B cell (primary cell): ENCODE results near the gene PFN1. TPM values are rescaled to one million over a fixed set of nuclear protein-coding genes. Genes with fewer than 3 reads are reported as not detected.

Experiments used
- ATAC-seq: fragments of 200-7000 bp; cut with Tn5 transposase; one replicate; pipeline ENCODE4 v1.10.0; 2021; ENCODE audit warnings: low read depth, mild to moderate bottlenecking, moderate number of reproducible peaks, moderate library complexity
- CTCF ChIA-PET: fragments of 350-600 bp; sonication (Branson Sonifier 250); formaldehyde crosslinking; loops from one replicate; lab custom pipeline; 2021; ENCODE audit warnings: antibody characterized with exemption, inconsistent platforms; lab: Charles Lee
- POLR2A ChIA-PET: fragments of 350-600 bp; sonication (Branson Sonifier 250); formaldehyde crosslinking; loops from one replicate; lab custom pipeline; 2021; ENCODE audit warnings: antibody characterized with exemption; lab: Charles Lee
- DNase-seq: peaks from one replicate; pipeline ENCODE4 v3.0.0; 2013
- H2AFZ ChIP-seq: 2 replicates; pipeline ENCODE4 v1.6.1; 2012; ENCODE audit warnings: mild to moderate bottlenecking, low read depth, low read length; ENCODE audit not compliant: insufficient read depth, poor library complexity, severe bottlenecking
- H3K27ac ChIP-seq, 2 donors: 1 replicate in 1 of 2; 2 replicates in 1 of 2; pipeline ENCODE4 v1.5.1; 2012 to 2013; ENCODE audit warnings: low read length in 2 of 2, mild to moderate bottlenecking in 2 of 2, moderate library complexity in 1 of 2
- H3K27me3 ChIP-seq, 4 experiments: fragments of 200-600 bp in 1 of 4; sonication (generic) in 1 of 4; replicated peaks in 1 of 4; 1 replicate in 2 of 4; 2 replicates in 2 of 4; pipeline versions ENCODE4 v1.6.1 to v1.7.0; 2013 to 2016; ENCODE audit warnings: low read length in 3 of 4, mild to moderate bottlenecking in 2 of 4, mixed read lengths in 1 of 4, moderate library complexity in 1 of 4; ENCODE audit not compliant: insufficient read depth in 4 of 4, control insufficient read depth in 3 of 4; ENCODE audit errors: control extremely low read depth in 1 of 4
- H3K36me3 ChIP-seq, 2 experiments: replicated peaks in 1 of 2; 1 replicate in 1 of 2; 2 replicates in 1 of 2; pipeline versions ENCODE4 v1.6.1 to v1.7.1; 2013; ENCODE audit warnings: low read length in 1 of 2; ENCODE audit not compliant: insufficient read depth in 2 of 2, control insufficient read depth in 1 of 2; ENCODE audit errors: control extremely low read depth in 1 of 2, extremely low read depth in 1 of 2
- H3K4me1 ChIP-seq, 2 donors: fragments of 200-600 bp in 1 of 2; sonication (generic) in 1 of 2; 1 replicate in 1 of 2; 2 replicates in 1 of 2; pipeline versions ENCODE4 v1.5.1 to v1.6.1; 2013 to 2017; ENCODE audit warnings: low read length in 2 of 2; ENCODE audit not compliant: control insufficient read depth in 2 of 2, insufficient read depth in 2 of 2
- H3K4me2 ChIP-seq: replicated peaks from 2 replicates; pipeline ENCODE3; 2012; ENCODE audit warnings: mild to moderate bottlenecking, low read depth, low read length; ENCODE audit not compliant: poor library complexity, severe bottlenecking
- H3K4me3 ChIP-seq, 5 experiments: fragments of 200-600 bp in 1 of 5; sonication (generic) in 1 of 5; 1 replicate in 3 of 5; 2 replicates in 2 of 5; pipeline versions ENCODE4 v1.5.1 to v1.7.0; 2011 to 2016; ENCODE audit warnings: low read length in 4 of 5, mild to moderate bottlenecking in 4 of 5, low read depth in 2 of 5, control low read depth in 1 of 5, moderate library complexity in 1 of 5; ENCODE audit not compliant: insufficient read depth in 1 of 5; ENCODE audit errors: control extremely low read depth in 1 of 5, extremely low read depth in 1 of 5
- H3K79me2 ChIP-seq: fragments of 200-600 bp; sonication (generic); one replicate; pipeline ENCODE4 v1.6.0; 2016; ENCODE audit warnings: low read length; ENCODE audit not compliant: control insufficient read depth, insufficient read depth
- H3K9ac ChIP-seq: fragments of 200-600 bp; sonication (generic); 2 replicates; pipeline ENCODE4 v1.6.1; 2017; ENCODE audit warnings: mild to moderate bottlenecking, low read length, moderate library complexity
- H3K9me3 ChIP-seq, 3 donors: one replicate each; pipeline versions ENCODE4 v1.6.1 to v1.7.1; 2013; ENCODE audit warnings: low read length in 2 of 3; ENCODE audit not compliant: control insufficient read depth in 2 of 3, insufficient read depth in 1 of 3; ENCODE audit errors: control extremely low read depth in 1 of 3
- H4K20me1 ChIP-seq: 2 replicates; pipeline ENCODE4 v1.6.0; 2012; ENCODE audit warnings: mild to moderate bottlenecking, low read length; ENCODE audit not compliant: insufficient read depth, control insufficient read depth, poor library complexity, severe bottlenecking
- H3K27ac Mint-ChIP-seq: one replicate; pipeline ENCODE4 v1.8.0; 2021; ENCODE audit warnings: mixed read lengths
- H3K27me3 Mint-ChIP-seq: one replicate; pipeline ENCODE4 v1.8.0; 2021; ENCODE audit warnings: mixed read lengths
- H3K4me1 Mint-ChIP-seq: one replicate; pipeline ENCODE4 v1.8.0; 2021; ENCODE audit warnings: mixed read lengths
- H3K4me3 Mint-ChIP-seq: one replicate; pipeline ENCODE4 v1.8.0; 2021; ENCODE audit warnings: mixed read lengths
- H3K9me3 Mint-ChIP-seq: one replicate; pipeline ENCODE4 v1.8.0; 2022; ENCODE audit warnings: mixed read lengths; ENCODE audit not compliant: insufficient read depth
- CTCF ChIP-seq: fragments of 200-600 bp; IDR thresholded peaks from one replicate; pipeline ENCODE4 v1.8.0; 2022; ENCODE audit warnings: antibody characterized with exemption, mild to moderate bottlenecking
- EZH2 ChIP-seq: IDR thresholded peaks from 2 replicates; pipeline ENCODE4 v1.6.1; 2012; ENCODE audit warnings: borderline replicate concordance, low read depth, mild to moderate bottlenecking, moderate library complexity, low read length; ENCODE audit not compliant: insufficient read depth, poor library complexity, severe bottlenecking
- WGBS: methylation state at CpG from one replicate; pipeline ENCODE4 v1.1.5; 2013; ENCODE audit warnings: missing lambda C conversion rate; ENCODE audit not compliant: insufficient coverage; 5-methylcytosine and 5-hydroxymethylcytosine counted together
- intact Hi-C: fragments of 100-400 bp; cut with micrococcal nuclease; formaldehyde crosslinking; loops from one replicate; pipeline ENCODE4 v1.10.0; 2022
- polyA plus RNA-seq: library from polyadenylated mRNA; depleted of rRNA; stranded (reverse); fragments of >200 nt; gene quantifications from 2 replicates; pipeline ENCODE4 v1.2.3, GENCODE V29; 2012
- total RNA-seq, 2 donors: library from RNA; stranded (reverse); fragments of 120-200 nt in 1 of 2; gene quantifications; 1 replicate in 1 of 2; 2 replicates in 1 of 2; pipeline versions ENCODE4 v1.2.3 to v1.2.4, GENCODE V29; 2013 to 2022

PFN1 gene
- total and polyA plus RNA-seq, 2 donors (not counting 1 experiment from before 2014, with no cell fraction given), result 330 to 609 TPM

GRCh38 chr17:4959261-4959965 lies 11.1 kb upstream of the PFN1 start:
- Mint-ChIP-seq H3K27me3 (no peaks in the 10 kb centered on the region), H3K4me1 (no peaks in the 10 kb centered on the region), H3K4me3 (no peak overlapping the region), H3K9me3 (no peaks in the 10 kb centered on the region), H3K27ac (no peak overlapping the region)
- ChIA-PET POLR2A (no interaction called here), CTCF (interaction anchor here (1.4 to 2.9 kb wide), 2 partner anchors 12 to 50 kb away, joined by 4 to 13 read pairs; partner anchors contain the start of gene PFN1)
- 98% methylated on average over 13 of the region's 18 CpGs for WGBS
- Histone ChIP-seq H3K9me3 (no peaks in the 10 kb centered on the region), H3K4me1 (no peaks in the 10 kb centered on the region), H3K4me2 (no peak overlapping the region), H3K4me3 (no peak overlapping the region), H3K9ac (no peak overlapping the region), H3K27ac (no peak overlapping the region), H3K27me3 (no peaks in the 10 kb centered on the region), H3K36me3 (peaks cover 0 to 21% of the 10 kb centered on the region in 2 experiments), H4K20me1 (no peaks in the 10 kb centered on the region), H2AFZ (no peak overlapping the region), H3K79me2 (no peaks in the 10 kb centered on the region)
- ATAC-seq, result no peak
- intact Hi-C loops, result no loop called here
- no peak for DNase-seq
- no peak for TF ChIP-seq CTCF
- no peak for TF ChIP-seq EZH2

DNA sequence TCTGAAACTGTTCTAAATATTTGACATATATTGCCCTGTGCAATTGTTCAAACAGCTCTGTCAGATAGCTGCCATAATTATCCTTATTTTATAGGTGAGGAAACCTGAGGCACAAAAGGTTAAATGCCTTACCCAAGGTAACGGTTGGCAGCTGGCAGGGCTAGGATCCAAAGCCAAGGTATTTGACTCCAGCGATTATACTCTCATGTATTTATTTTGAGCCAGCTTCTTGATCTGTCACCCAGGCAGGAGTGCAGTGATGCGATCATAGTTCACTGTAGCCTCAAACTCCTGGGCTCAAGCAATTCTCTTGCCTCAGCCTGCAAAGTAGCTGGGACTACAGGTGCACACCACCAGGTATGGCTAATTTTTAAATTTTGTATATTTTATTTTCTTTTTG lies 9.8 kb upstream of the PFN1 start:
- Mint-ChIP-seq H3K27ac (no peak overlapping the region), H3K9me3 (no peaks in the 10 kb centered on the region), H3K4me1 (no peaks in the 10 kb centered on the region), H3K27me3 (no peaks in the 10 kb centered on the region), H3K4me3 (no peak overlapping the region)
- H2AFZ ChIP-seq, result no peak overlapping the region
- TF ChIP-seq EZH2 (no peak), CTCF (no peak)
- no peak overlapping the region for H3K9ac ChIP-seq
- no peak overlapping the region for H3K4me2 ChIP-seq
- H3K27ac ChIP-seq, result no peak overlapping the region
- ATAC-seq (no peak), DNase-seq (no peak)
- H3K4me1 ChIP-seq, result no peaks in the 10 kb centered on the region
- peaks cover 0 to 21% of the 10 kb centered on the region in 2 experiments for H3K36me3 ChIP-seq
- CTCF ChIA-PET, result interaction anchor here (1.4 to 2.9 kb wide), 3 partner anchors 10 to 55 kb away, joined by 4 to 13 read pairs (median 6); partner anchors contain the start of genes CHRNE and PFN1
- H3K27me3 ChIP-seq, result no peaks in the 10 kb centered on the region
- H4K20me1 ChIP-seq, result no peaks in the 10 kb centered on the region
- H3K4me3 ChIP-seq, result no peak overlapping the region
- H3K9me3 ChIP-seq, result no peaks in the 10 kb centered on the region
- POLR2A ChIA-PET, result no interaction called here
- 41% methylated on average over 3 of the region's 3 CpGs for WGBS
- H3K79me2 ChIP-seq, result no peaks in the 10 kb centered on the region
- intact Hi-C loops, result no loop called here
